ENCODE measurements around the gene FAM222A.

- TF ChIP-seq EZH2 (IDR thresholded peaks at IDR 0.05; ENCODE audit: low read depth, low read length, severe bottlenecking) (no peak), EGR1 (IDR thresholded peaks at IDR 0.05; ENCODE audit: borderline replicate concordance, low read depth, low read length) (no peak), EP300 (IDR thresholded peaks at IDR 0.05; ENCODE audit: borderline replicate concordance in 1 of 2, low read depth in 2 of 2, low read length in 2 of 2) (no peak), RXRA (IDR thresholded peaks at IDR 0.05; ENCODE audit: insufficient read depth, low read depth, low read length) (no peak), CTCF (IDR thresholded peaks at IDR 0.05; ENCODE audit: control extremely low read depth in 1 of 3, insufficient read depth in 1 of 3, low read depth in 1 of 3, low read length in 3 of 3) (no peak), TAF1 (IDR thresholded peaks at IDR 0.05; ENCODE audit: low read depth, low read length) (no peak), MAFK (IDR thresholded peaks at IDR 0.05; ENCODE audit: low read depth, low read length) (no peak), POLR2A (IDR thresholded peaks at IDR 0.05; ENCODE audit: control extremely low read depth in 1 of 2, low read depth in 2 of 2, low read length in 2 of 2) (no peak), POLR2AphosphoS5 (IDR thresholded peaks at IDR 0.05; ENCODE audit: low read depth, low read length) (no peak), TBP (IDR thresholded peaks at IDR 0.05; ENCODE audit: low read depth, low read length) (no peak), CHD2 (IDR thresholded peaks at IDR 0.05; ENCODE audit: low read length) (no peak), RNF2 (IDR thresholded peaks at IDR 0.05; ENCODE audit: borderline replicate concordance, low read depth, low read length, missing control alignments, poor library complexity, severe bottlenecking) (no peak)
These were observed 2.5 kb downstream of the FAM222A start for GRCh38 chr12:109716092-109716479.
